ENCODE data around the gene NMB. TPM values are rescaled to one million over a fixed set of nuclear protein-coding genes. Genes with fewer than 3 reads are reported as not detected.
"Not testable (repeated sequence)": the region's sequence is repeated elsewhere in the genome, so short reads cannot be mapped to it uniquely, and the experiment has no call there.

NMB gene
- polyA plus RNA-seq, 1 experiment, result 4.3 TPM

DNA sequence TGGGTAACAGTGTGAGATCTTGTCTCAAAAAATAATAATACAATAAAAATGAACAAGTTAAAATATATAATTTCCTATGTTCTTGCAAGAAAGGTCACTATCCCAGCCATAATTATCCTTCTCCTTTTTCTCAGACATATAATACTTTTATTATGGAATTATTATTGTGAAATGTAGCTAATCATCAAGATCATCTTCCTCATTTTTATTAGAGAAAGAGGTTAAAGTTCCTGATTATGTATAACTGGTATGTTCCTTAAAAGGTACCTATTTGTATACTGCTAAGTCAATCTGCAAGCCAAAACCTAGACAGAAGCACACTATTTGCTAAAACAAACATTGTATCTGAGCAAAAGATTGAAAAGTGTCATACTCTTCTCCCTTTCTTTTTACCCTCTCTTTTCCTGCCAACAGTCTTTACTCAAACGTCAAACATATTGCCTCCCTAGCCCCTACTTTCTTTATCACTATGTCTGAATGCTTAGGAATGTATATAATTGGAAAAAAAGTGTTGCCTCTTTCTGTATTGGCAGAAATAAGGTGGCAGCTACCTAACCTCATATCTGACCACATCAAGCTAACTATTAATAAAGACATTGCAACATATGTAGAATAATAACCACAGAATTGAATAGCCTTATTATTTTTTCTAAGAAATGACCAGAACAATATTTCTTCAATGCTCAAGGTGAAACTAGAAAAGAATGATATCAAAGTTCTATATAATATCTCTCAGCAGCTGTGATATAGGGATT lies 39.4 kb upstream of the NMB start:
- H3K4me3 ChIP-seq (ENCODE audit: low read depth, low read length), result no peak overlapping the region
- DNase-seq (ENCODE audit: low read depth), result no peak
- ChIA-PET CTCF (interaction anchor here (0.6 to 1.6 kb wide), 3 partner anchors 21 to 231 kb away, joined by 3 read pairs; partner anchors contain the start of gene WDR73), POLR2A (no interaction called here)
- H3K27me3 ChIP-seq (ENCODE audit: control insufficient read depth, insufficient read depth, low read length), result no peaks in the 10 kb centered on the region
- TF ChIP-seq, protein P1, sequence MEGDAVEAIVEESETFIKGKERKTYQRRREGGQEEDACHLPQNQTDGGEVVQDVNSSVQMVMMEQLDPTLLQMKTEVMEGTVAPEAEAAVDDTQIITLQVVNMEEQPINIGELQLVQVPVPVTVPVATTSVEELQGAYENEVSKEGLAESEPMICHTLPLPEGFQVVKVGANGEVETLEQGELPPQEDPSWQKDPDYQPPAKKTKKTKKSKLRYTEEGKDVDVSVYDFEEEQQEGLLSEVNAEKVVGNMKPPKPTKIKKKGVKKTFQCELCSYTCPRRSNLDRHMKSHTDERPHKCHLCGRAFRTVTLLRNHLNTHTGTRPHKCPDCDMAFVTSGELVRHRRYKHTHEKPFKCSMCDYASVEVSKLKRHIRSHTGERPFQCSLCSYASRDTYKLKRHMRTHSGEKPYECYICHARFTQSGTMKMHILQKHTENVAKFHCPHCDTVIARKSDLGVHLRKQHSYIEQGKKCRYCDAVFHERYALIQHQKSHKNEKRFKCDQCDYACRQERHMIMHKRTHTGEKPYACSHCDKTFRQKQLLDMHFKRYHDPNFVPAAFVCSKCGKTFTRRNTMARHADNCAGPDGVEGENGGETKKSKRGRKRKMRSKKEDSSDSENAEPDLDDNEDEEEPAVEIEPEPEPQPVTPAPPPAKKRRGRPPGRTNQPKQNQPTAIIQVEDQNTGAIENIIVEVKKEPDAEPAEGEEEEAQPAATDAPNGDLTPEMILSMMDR (IDR thresholded peaks at IDR 0.05; ENCODE audit: insufficient read depth, low read depth, low read length), result no peak
- H3K36me3 ChIP-seq (ENCODE audit: control insufficient read depth, insufficient read depth, low read length), result no peaks in the 10 kb centered on the region; the same call in 1 of the 2 replicates

DNA sequence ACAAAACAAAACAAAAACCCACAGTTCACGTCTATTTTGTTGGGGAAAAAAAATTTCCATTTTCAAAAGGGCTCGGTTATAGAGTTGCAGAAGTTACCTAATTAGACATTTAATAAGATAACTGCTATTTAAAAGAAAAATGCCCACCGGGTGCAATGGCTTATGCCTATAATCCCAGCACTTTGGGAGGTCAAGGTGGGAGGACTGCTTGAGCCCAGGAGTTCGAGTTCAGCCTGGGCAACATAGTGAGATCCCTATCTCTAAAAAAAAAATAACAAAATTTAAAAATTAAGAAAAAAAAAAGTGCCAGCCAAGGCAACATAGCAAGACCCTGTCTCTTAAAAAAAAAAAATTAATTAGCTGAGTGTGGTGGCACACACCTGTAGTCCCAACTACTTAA lies 38.8 kb upstream of the NMB start:
- no peak for DNase-seq (ENCODE audit: low read depth)
- POLR2A ChIA-PET, result no interaction called here
- no peak overlapping the region for H3K4me3 ChIP-seq (ENCODE audit: low read depth, low read length)
- no peaks in the 10 kb centered on the region for H3K27me3 ChIP-seq (ENCODE audit: control insufficient read depth, insufficient read depth, low read length)
- TF ChIP-seq, protein P1 (IDR thresholded peaks at IDR 0.05; ENCODE audit: insufficient read depth, low read depth, low read length), result no peak
- H3K36me3 ChIP-seq (ENCODE audit: control insufficient read depth, insufficient read depth, low read length), result no peaks in the 10 kb centered on the region; the same call in 1 of the 2 replicates
- CTCF ChIA-PET, result interaction anchor here (0.6 to 1.6 kb wide), 2 partner anchors 21 to 231 kb away, joined by 3 read pairs; no protein-coding TSS in a partner anchor

DNA sequence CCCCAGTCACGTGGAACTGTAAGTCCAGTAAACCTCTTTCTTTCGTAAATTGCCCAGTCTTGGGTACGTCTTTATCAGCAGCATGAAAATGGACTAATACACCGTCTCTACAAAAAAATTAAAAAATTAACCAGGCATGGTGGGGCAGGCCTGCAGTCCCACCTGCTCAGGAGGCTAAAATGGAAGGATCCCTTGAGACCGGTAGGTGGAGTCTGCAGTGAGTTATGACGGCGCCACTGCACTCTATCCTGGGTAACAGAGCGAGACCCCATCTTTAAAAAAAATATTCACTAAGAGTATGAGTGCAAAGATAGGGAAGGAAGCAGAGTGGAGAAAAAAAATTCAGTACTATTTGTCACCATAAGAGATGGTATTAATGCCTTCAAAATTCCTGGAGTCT lies 32.3 kb upstream of the NMB start:
- ChIA-PET POLR2A (no interaction called here), CTCF (no interaction called here)

DNA sequence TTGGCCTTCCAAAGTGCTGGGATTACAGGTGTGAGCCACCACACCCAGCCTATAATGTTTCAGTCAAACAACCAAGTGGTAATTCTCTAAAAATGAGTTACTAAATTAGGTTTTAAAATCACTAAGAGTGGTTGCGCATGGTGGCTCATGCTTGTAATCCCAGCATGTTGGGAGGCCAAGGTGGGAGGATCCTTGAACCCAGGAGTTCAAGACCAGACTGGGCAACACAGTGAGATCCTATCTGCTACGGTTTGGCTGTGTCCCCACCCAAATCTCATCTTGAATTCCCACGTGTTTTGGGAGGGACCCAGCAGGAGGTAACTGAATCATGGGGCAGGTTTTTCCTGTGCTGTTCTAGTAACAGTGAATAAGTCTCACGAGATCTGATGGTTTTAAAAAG lies 31.9 kb upstream of the NMB start:
- POLR2A ChIA-PET, result no interaction called here
- CTCF ChIA-PET, result no interaction called here

More for the DNA sequence above, 32.3 kb upstream of the NMB start:
- no peak for DNase-seq (ENCODE audit: low read depth)
- Histone ChIP-seq H3K4me3 (ENCODE audit: low read depth, low read length) (no peak overlapping the region), H3K27me3 (ENCODE audit: control insufficient read depth, insufficient read depth, low read length) (no peaks in the 10 kb centered on the region), H3K36me3 (ENCODE audit: control insufficient read depth, insufficient read depth, low read length) (no peaks in the 10 kb centered on the region; the same call in none of the 2 replicates)
- TF ChIP-seq, protein P1 (IDR thresholded peaks at IDR 0.05; ENCODE audit: insufficient read depth, low read depth, low read length), result no peak

DNA sequence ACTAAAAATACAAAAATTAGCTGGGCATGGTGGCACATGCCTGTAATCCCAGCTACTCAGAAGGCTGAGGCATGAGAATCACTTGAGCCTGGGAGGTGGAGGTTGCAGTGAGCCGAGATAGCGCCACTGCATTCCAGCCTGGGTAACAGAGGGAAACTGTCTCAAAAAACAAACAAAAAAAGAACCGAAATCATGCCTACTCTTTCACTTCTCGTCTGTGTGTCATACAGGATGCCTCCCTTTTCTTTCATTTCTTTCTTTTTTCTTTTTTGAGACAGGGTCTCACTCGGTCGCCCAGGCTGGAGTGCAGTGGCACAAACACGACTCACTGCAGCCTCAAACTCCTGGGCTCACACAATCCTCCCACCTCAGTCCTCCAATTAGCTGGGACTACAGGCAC lies 28.4 kb upstream of the NMB start:
- CTCF ChIA-PET; DNase-seq (ENCODE audit: low read depth); H3K27me3 ChIP-seq (ENCODE audit: control insufficient read depth, insufficient read depth, low read length); H3K4me3 ChIP-seq (ENCODE audit: low read depth, low read length); POLR2A ChIA-PET; H3K36me3 ChIP-seq (ENCODE audit: control insufficient read depth, insufficient read depth, low read length): not testable (repeated sequence)

More for the DNA sequence above, 31.9 kb upstream of the NMB start:
- TF ChIP-seq, protein P1 (IDR thresholded peaks at IDR 0.05; ENCODE audit: insufficient read depth, low read depth, low read length), result no peak
- Histone ChIP-seq H3K4me3 (ENCODE audit: low read depth, low read length) (no peak overlapping the region), H3K36me3 (ENCODE audit: control insufficient read depth, insufficient read depth, low read length) (no peaks in the 10 kb centered on the region; the same call in none of the 2 replicates), H3K27me3 (ENCODE audit: control insufficient read depth, insufficient read depth, low read length) (no peaks in the 10 kb centered on the region)
- DNase-seq (ENCODE audit: low read depth), result no peak
